Activated CD4-positive, alpha-beta T cell treated with anti-CD3 and anti-CD28 coated beads for 1 hour (primary cell): Measurements from ENCODE around the gene SENP3.

Source experiments
- DNase-seq: peaks from one replicate; pipeline ENCODE4 v3.0.0-alpha.2; 2020

SENP3 gene

DNA sequence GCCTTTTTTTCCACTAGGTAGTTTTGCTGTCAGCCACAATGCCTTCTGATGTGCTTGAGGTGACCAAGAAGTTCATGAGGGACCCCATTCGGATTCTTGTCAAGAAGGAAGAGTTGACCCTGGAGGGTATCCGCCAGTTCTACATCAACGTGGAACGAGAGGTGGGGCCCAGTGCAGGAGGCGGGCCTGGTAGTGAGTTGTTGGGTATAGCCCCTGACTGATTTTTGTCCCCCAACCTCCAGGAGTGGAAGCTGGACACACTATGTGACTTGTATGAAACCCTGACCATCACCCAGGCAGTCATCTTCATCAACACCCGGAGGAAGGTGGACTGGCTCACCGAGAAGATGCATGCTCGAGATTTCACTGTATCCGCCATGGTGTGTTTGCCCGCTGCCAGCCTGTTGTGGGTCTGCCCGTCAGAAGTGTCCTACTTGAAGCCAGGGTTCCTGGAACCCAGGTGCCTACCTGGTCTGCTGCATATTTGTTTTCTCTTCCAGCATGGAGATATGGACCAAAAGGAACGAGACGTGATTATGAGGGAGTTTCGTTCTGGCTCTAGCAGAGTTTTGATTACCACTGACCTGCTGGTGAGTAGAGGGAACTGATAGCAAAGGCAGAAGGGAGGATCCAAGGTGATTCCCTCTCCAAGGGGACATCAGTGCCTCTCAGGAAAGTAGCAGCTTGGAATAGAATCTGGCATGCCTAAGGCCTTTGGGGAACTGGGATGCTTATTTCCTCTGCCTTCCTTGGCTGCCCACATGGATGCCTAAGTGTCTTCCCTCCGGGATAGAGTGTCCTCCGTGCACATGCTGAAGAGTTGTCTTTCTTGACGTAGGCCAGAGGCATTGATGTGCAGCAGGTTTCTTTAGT lies 15.8 kb downstream of the SENP3 start:
- no peak for DNase-seq

GRCh38 chr17:7579001-7579833 lies 17.5 kb downstream of the SENP3 start, which contains the start of gene CD68:
Gene CD68, plus strand, starts transcription at chr17:7579638. Its CDS starts 40 bp downstream, at chr17:7579678.
- peak; percentile 47 for DNase-seq

GRCh38 chr17:7579834-7580603 lies 18.3 kb downstream of the SENP3 start:
- no peak for DNase-seq

- DNase-seq, result no peak
These were observed 19.2 kb downstream of the SENP3 start for GRCh38 chr17:7580604-7581575.

GRCh38 chr17:7582396-7583252 lies 20.9 kb downstream of the SENP3 start:
- no peak for DNase-seq

DNA sequence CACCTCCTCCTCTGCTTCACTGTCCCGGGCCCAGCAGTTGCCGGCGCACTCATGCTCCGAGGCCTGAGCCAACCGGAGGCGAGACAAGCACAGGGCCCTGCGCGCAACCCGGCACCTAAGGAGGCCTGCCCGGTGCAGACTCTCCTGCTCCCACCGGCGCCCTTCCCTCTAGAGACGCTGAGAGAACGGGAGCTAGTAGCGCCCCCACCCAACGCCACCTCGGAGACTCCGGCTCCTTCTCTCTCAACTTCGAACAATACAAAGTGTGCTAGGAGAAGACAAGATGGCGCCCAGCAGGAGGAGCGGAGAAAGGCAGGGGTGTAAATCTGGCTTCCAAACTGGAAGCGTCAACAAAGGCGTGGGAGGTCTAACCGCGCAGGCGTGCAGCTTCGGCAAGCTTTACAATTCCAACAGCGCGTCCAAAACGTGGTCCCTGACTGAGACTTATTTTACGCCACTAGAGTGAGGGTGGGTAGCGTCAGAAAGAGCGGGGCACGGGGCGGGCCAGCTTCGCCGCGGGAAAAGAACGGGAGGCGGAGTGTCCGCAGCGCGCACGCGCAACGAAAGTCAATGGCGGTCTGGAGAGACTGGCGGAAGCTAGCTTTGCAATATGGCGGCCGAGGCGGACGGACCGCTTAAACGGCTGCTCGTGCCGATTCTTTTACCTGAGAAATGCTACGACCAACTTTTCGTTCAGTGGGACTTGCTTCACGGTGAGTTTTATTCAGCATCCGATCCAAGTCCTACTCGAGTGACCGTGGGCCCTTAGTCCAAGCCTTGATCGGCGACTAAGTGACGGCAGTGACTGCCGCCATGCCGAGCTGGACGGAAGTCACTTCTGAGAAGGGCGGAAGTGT lies 21.8 kb downstream of the SENP3 start, which contains the start of gene MPDU1:
MPDU1 (plus strand) TSS at position 600 of the 857 bp plus-strand sequence; CDS start at position 611, 11 bp downstream.
- DNase-seq, result peak; percentile 92

GRCh38 chr17:7586673-7587419 lies 25.1 kb downstream of the SENP3 start:
- no peak for DNase-seq

GRCh38 chr17:7587420-7588151 lies 25.9 kb downstream of the SENP3 start:
- no peak for DNase-seq

- DNase-seq, result no peak
These were observed 27.0 kb downstream of the SENP3 start for GRCh38 chr17:7588553-7589203.

DNA sequence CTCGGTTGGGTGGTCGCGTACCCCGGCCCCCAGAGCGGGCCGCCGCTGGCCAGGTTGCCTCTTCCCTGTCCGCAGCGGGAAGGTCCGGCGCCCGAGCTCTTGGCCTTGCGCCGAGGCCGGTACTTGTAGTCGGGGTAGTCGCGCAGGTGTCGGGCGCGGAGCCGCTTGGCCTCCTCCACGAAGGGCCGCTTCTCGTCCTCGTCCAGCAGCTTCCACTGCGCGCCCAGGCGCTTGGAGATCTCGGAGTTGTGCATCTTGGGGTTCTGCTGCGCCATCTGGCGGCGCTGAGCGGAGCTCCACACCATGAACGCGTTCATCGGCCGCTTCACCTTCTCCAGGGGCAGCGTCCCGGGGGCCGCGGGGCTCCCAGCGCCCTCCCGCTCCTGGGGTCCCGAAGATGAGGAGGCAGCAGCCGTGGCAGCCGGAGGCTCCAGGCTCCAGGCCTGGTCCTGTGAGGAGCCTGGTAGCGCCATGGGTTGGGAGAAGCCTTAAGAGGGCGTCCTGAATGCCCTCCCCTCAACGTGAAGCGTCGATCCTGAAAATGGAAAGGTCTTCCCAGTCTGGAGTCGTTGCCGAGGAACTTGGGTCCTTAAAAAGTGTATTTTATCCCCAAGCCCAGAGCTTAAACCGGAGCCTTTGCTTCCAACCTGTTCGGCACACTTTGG lies 27.6 kb downstream of the SENP3 start:
- DNase-seq, result peak; percentile 56

DNA sequence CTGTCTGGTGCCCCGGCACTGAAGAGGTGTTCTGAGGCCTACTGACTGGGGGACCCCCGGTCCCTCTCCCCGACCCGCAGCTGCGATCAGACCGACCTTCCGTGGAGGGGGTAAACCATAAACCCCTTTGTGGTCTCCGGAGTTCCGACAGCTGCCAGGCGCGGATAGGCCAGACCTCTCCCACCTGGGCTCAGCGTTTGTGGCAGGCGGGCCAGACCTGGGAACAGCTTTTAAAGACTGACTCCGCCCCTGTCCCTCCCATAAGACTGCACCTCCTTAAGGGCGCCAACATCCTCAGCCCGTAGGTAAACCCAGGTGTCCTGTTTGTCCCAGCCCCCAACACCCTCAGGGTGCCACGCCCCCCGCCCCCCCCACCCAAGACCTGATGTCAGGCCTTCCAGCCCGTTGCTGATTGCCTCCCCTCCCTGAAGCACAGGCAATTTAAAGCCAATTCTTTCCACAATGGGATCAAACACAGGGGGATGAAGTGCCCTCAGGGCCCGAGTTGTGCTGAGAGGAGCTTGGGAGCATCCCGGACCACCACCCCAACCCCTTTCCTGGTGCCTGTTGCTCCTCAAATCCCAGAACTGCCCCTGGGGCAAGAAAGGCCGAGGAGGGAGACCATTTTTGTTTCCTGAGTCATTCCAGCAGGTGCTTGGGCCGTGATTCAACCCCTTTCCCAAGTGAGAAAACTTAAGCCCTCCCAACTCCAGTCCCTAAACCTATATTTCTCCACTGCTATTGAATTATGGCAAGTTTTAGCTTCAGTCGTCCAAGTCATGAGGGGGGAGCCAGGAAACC lies 28.4 kb downstream of the SENP3 start, which contains the start of gene SOX15:
SOX15 (minus strand) TSS at position 204 of the 801 bp plus-strand sequence. CDS start 418 bp downstream, outside the sequence.
- no peak for DNase-seq

GRCh38 chr17:7590743-7591142 lies 29.0 kb downstream of the SENP3 start:
- no peak for DNase-seq

GRCh38 chr17:7591596-7591995 lies 29.9 kb downstream of the SENP3 start:
- no peak for DNase-seq

GRCh38 chr17:7592422-7593021 lies 30.8 kb downstream of the SENP3 start:
- DNase-seq, result no peak

GRCh38 chr17:7593296-7593695 lies 31.6 kb downstream of the SENP3 start:
- no peak for DNase-seq
